ENCODE measurements around the gene RNF175.

RNF175 gene

GRCh38 chr4:153733751-153734448 lies 25.9 kb downstream of the RNF175 start:
- no peak for DNase-seq (ENCODE audit: insufficient read length, low spot score)
- no peak for FAIRE-seq
- no peak for TF ChIP-seq CTCF (IDR thresholded peaks at IDR 0.05; ENCODE audit: insufficient read depth, missing control alignments)

GRCh38 chr4:153731239-153731638 lies 28.6 kb downstream of the RNF175 start:
- no peak for FAIRE-seq

DNA sequence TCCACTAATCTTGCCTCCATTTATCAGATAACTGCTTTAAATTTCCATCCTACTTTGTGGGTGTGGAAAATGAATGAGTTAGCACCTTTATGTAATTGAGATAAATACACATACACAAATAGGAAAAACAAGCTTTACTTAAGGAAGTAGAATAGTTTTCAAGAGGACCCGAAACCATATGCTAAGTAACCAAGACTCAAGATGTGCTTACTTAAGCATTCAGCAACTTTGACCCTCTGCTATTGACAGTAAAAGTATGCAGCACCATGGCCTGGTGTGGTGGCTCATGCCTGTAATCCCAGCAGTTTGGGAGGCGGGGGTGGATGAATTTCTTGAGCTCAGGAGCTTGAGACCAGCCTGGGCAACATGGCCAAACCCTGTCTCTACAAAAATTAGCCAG lies 29.9 kb downstream of the RNF175 start:
- DNase-seq (ENCODE audit: insufficient read length, low spot score): no peak
- TF ChIP-seq CTCF (IDR thresholded peaks at IDR 0.05; ENCODE audit: insufficient read depth, missing control alignments): no peak
- no peak for FAIRE-seq

More at GRCh38 chr4:153731239-153731638, 28.6 kb downstream of the RNF175 start:
- TF ChIP-seq CTCF (IDR thresholded peaks at IDR 0.05; ENCODE audit: insufficient read depth, missing control alignments): no peak
- no peak for DNase-seq (ENCODE audit: insufficient read length, low spot score)

DNA sequence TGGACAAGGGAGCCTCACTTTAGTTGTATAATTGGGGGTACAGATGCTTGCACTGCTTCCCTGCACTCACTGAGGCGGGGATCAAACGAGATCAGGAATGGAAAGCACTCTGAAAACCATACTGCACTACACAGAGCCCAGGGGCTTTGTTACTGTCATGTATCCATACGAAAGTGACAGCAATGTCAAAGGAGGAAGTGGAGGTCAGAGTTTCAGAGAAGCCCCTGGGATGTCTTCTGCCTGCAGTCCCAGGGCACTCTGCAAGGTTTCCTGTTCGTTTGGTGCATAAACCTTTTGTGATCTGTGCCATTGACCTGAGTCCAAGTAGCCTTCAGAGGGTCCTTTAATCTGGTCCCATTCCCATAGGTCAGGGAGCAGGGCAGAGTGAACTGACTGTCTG lies 31.2 kb downstream of the RNF175 start:
- no peak for TF ChIP-seq CTCF (IDR thresholded peaks at IDR 0.05; ENCODE audit: insufficient read depth, missing control alignments)
- FAIRE-seq: no peak
- DNase-seq (ENCODE audit: insufficient read length, low spot score): no peak

DNA sequence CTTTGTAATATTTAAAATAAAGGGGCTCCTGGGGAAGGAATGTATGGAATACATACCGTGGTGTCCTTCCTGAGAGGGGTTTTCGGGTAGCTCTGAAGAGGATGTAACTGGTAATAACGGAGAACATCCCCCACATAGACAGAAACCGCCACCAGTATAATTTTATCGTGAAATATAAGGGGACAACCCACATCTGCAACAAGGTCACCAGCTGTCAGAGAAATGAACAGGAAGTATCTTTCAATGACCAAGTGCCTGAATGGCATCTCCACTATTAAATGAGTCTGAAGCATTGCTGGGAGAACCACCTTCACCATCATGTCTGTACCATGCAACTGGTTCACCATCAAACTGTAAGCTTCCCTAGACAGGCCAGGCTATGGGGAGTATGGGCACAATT lies 31.7 kb downstream of the RNF175 start:
- DNase-seq (ENCODE audit: insufficient read length, low spot score): no peak
- TF ChIP-seq CTCF (IDR thresholded peaks at IDR 0.05; ENCODE audit: insufficient read depth, missing control alignments): no peak
- no peak for FAIRE-seq

DNA sequence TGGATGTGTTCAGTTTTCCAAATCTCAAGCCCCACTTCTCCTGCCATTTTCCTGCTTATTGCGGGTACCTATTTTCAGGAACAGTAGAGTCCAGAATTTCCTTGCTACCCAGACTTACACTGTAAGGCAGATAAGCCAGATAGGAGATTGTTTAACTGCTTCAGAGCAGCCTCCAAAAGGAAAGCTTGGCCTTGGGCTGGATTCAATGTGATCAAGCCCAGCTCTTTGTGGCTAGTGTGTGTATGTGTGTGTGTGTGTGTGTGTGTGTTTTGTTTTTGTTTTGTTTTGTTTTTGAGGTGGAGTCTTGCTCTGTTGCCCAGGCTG lies 34.0 kb downstream of the RNF175 start:
- FAIRE-seq (no peak), DNase-seq (ENCODE audit: insufficient read length, low spot score) (no peak)
- no peak for TF ChIP-seq CTCF (IDR thresholded peaks at IDR 0.05; ENCODE audit: insufficient read depth, missing control alignments)

- FAIRE-seq (no peak), DNase-seq (ENCODE audit: insufficient read length, low spot score) (no peak)
- TF ChIP-seq CTCF (IDR thresholded peaks at IDR 0.05; ENCODE audit: insufficient read depth, missing control alignments): no peak
Observed at GRCh38 chr4:153725136-153725830, 34.5 kb downstream of the RNF175 start.

Data from D721Med (cell line).